Stimulated activated CD8-positive, alpha-beta memory T cell treated with anti-CD3 and anti-CD28 coated beads, Interleukin-4, amount 100 ng/mL, for 24 hours (primary cell): ENCODE results near the gene LY6G6C.

ENCODE experiments used
- DNase-seq: peaks from one replicate; pipeline ENCODE4 v3.0.0-alpha.2; 2020; ENCODE audit warnings: low read depth

LY6G6C gene

GRCh38 chr6:31741815-31742214 is 20.3 kb upstream of the LY6G6C start:
- no peak for DNase-seq

- no peak for DNase-seq
These were observed 19.1 kb upstream of the LY6G6C start for GRCh38 chr6:31740397-31741223.

- peak; percentile 95 for DNase-seq
These were observed 18.3 kb upstream of the LY6G6C start, which contains the start of gene MSH5 for GRCh38 chr6:31739639-31740396. TSS of gene MSH5 (plus strand) at chr6:31740005. CDS start at chr6:31740467, 462 bp downstream.

GRCh38 chr6:31737991-31738979 is 16.7 kb upstream of the LY6G6C start:
- DNase-seq: peak; percentile 28

GRCh38 chr6:31737315-31737990 is 15.9 kb upstream of the LY6G6C start:
- DNase-seq: no peak

- DNase-seq: no peak
These were observed 15.3 kb upstream of the LY6G6C start for GRCh38 chr6:31736768-31737314.

- DNase-seq: peak; percentile 70
These were observed 14.6 kb upstream of the LY6G6C start, which contains the start of gene CLIC1 for GRCh38 chr6:31736021-31736767. TSS of gene CLIC1 (minus strand) at chr6:31736530. CDS start at chr6:31736300, 230 bp downstream.

GRCh38 chr6:31734821-31735406 is 13.4 kb upstream of the LY6G6C start:
- DNase-seq: peak; percentile 42

- no peak for DNase-seq
These were observed 12.8 kb upstream of the LY6G6C start for GRCh38 chr6:31734247-31734820.

- DNase-seq: no peak
These were observed 12.2 kb upstream of the LY6G6C start for GRCh38 chr6:31733734-31734133.

- DNase-seq: no peak
These were observed 10.5 kb upstream of the LY6G6C start for GRCh38 chr6:31732029-31732428.

- DNase-seq: no peak
These were observed 9.1 kb upstream of the LY6G6C start for GRCh38 chr6:31730631-31731086.

- peak; percentile 55 for DNase-seq
These were observed 8.6 kb upstream of the LY6G6C start for GRCh38 chr6:31729979-31730630.

- peak; percentile 66 for DNase-seq
These were observed 8.0 kb upstream of the LY6G6C start for GRCh38 chr6:31729515-31729978.

- no peak for DNase-seq
These were observed 7.4 kb upstream of the LY6G6C start, which contains the start of gene DDAH2 for GRCh38 chr6:31728767-31729514. TSS of gene DDAH2 (minus strand) at chr6:31729299. CDS start at chr6:31729161, 138 bp downstream.

GRCh38 chr6:31727717-31728671 is 6.4 kb upstream of the LY6G6C start:
- DNase-seq: no peak
